HG02610 (cell line): Measurements from ENCODE around the gene UBE2J2.

Source experiments
- ATAC-seq: cut with Tn5 transposase; IDR thresholded peaks from one replicate; pipeline ENCODE4 v1.9.1; 2021; ENCODE audit warnings: mild to moderate bottlenecking, moderate library complexity; ENCODE audit not compliant: unreplicated experiment

UBE2J2 gene

GRCh38 chr1:1241588-1242219 is 31.9 kb downstream of the UBE2J2 start:
- no peak for ATAC-seq

GRCh38 chr1:1240822-1241587 is 32.6 kb downstream of the UBE2J2 start:
- no peak for ATAC-seq

GRCh38 chr1:1240348-1240732 is 33.3 kb downstream of the UBE2J2 start:
- no peak for ATAC-seq

GRCh38 chr1:1239614-1240347 is 33.9 kb downstream of the UBE2J2 start:
- ATAC-seq = no peak

GRCh38 chr1:1239227-1239613 is 34.4 kb downstream of the UBE2J2 start:
- no peak for ATAC-seq

GRCh38 chr1:1238702-1239178 is 34.9 kb downstream of the UBE2J2 start:
- no peak for ATAC-seq

GRCh38 chr1:1237874-1238701 is 35.6 kb downstream of the UBE2J2 start:
- no peak for ATAC-seq

GRCh38 chr1:1236945-1237873 is 36.4 kb downstream of the UBE2J2 start:
- ATAC-seq = no peak

- no peak for ATAC-seq
Observed at GRCh38 chr1:1236176-1236763, 37.4 kb downstream of the UBE2J2 start.

- ATAC-seq = no peak
Observed at GRCh38 chr1:1235016-1235744, 38.5 kb downstream of the UBE2J2 start.

- ATAC-seq = no peak
Observed at GRCh38 chr1:1234180-1234808, 39.4 kb downstream of the UBE2J2 start.

GRCh38 chr1:1233567-1233892 is 40.1 kb downstream of the UBE2J2 start:
- no peak for ATAC-seq

- ATAC-seq = no peak
Observed at GRCh38 chr1:1232796-1233566, 40.7 kb downstream of the UBE2J2 start.

GRCh38 chr1:1232208-1232795 is 41.4 kb downstream of the UBE2J2 start, which contains the start of gene B3GALT6:
Gene B3GALT6 (plus strand): TSS chr1:1232237. CDS start chr1:1232279, 42 bp downstream.
- ATAC-seq = no peak

- ATAC-seq = peak; percentile 87
Observed at GRCh38 chr1:1231400-1232207, 42.0 kb downstream of the UBE2J2 start, which contains the start of gene SDF4. Gene SDF4 (minus strand): TSS chr1:1232001. CDS start chr1:1228772, 3,229 bp downstream.
